Effector memory CD4-positive, alpha-beta T cell (primary cell): ENCODE measurements around the gene GOLGA6L25.
"Not testable (repeated sequence)": the region's sequence is repeated elsewhere in the genome, so short reads cannot be mapped to it uniquely, and the experiment has no call there.

Source experiments
- DNase-seq, 3 donors: peaks; one replicate each; pipeline ENCODE4 v3.0.0-alpha.2; 2020
- H3K27ac ChIP-seq: 2 replicates; pipeline ENCODE4 v1.7.0; 2013; ENCODE audit warnings: mild to moderate bottlenecking, low read length, moderate library complexity; ENCODE audit not compliant: insufficient read depth, poor library complexity, severe bottlenecking
- H3K27me3 ChIP-seq: replicated peaks from 2 replicates; pipeline ENCODE4 v1.7.0; 2013; ENCODE audit warnings: mild to moderate bottlenecking, low read length; ENCODE audit not compliant: insufficient read depth, control insufficient read depth, poor library complexity, severe bottlenecking
- H3K36me3 ChIP-seq: 2 replicates; pipeline ENCODE4 v1.7.0; 2013; ENCODE audit warnings: mild to moderate bottlenecking, low read length, moderate library complexity; ENCODE audit not compliant: control insufficient read depth, insufficient read depth
- H3K4me1 ChIP-seq: 2 replicates; pipeline ENCODE4 v1.7.0; 2013; ENCODE audit warnings: low read length, mild to moderate bottlenecking; ENCODE audit not compliant: control insufficient read depth, insufficient read depth, poor library complexity, severe bottlenecking
- H3K4me3 ChIP-seq: 2 replicates; pipeline ENCODE4 v1.7.0; 2013; ENCODE audit warnings: low read length, low read depth, mild to moderate bottlenecking; ENCODE audit not compliant: insufficient read depth, poor library complexity, severe bottlenecking
- H3K9me3 ChIP-seq: 2 replicates; pipeline ENCODE4 v1.7.0; 2013; ENCODE audit warnings: mild to moderate bottlenecking, low read length, moderate library complexity; ENCODE audit not compliant: control insufficient read depth

The GOLGA6L25 gene

DNA sequence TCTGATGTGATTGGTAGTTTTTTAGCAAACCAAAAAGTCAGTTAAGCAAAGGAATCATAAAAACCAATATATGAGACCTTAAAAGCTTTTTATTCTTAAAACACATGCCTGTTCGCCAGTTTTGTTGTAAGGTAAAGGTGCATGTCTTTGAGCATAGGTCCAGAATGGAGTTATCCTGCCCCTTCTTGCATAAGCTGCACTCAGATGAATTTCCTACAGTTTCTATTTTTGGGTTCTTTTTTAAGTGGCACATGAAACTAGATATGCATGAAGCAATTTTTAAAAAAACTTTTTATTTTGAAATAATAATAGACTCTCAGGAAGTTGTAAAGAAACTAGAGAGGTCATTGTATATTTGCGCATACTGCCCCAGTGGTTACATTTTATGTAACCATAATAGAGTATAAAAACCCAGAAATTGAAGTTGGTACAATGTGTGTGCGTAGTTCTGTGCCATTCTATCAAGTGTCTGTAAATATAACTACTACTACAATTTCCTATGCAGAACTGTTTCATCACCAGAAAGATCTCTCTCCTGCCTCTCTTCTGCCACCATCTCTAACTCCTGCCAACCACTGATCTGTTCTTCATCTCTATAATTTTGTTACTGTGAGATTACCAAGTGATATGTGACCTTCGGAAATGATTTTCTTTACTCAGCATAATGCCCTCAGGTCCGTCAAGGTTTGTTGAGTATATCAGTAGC, 40.2 kb downstream of the GOLGA6L25 start:
- not testable (repeated sequence) for H3K9me3 ChIP-seq, DNase-seq, H3K36me3 ChIP-seq, H3K4me1 ChIP-seq, H3K27me3 ChIP-seq, H3K4me3 ChIP-seq, H3K27ac ChIP-seq

DNA sequence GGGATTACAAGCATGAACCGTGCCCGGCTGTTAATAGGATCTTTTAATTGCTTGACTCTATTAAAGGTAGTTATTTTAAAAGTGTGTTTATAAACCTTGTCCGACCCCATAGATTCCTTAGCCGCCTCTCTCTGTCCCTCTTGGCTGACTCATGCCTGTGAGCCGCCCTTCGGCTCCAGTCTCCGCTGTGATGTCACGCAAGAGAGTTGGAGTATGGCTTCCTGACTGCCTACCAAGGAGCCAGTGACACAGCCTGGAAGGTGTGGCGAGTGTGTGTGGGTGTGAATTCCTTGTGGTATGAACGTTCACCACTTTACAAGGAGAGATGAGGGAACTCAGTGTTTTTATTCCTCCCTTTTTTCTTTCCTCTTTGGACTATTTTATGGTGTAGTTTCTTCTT, 44.1 kb downstream of the GOLGA6L25 start:
- not testable (repeated sequence) for H3K27ac ChIP-seq, DNase-seq, H3K27me3 ChIP-seq, H3K4me3 ChIP-seq, H3K36me3 ChIP-seq, H3K4me1 ChIP-seq, H3K9me3 ChIP-seq

DNA sequence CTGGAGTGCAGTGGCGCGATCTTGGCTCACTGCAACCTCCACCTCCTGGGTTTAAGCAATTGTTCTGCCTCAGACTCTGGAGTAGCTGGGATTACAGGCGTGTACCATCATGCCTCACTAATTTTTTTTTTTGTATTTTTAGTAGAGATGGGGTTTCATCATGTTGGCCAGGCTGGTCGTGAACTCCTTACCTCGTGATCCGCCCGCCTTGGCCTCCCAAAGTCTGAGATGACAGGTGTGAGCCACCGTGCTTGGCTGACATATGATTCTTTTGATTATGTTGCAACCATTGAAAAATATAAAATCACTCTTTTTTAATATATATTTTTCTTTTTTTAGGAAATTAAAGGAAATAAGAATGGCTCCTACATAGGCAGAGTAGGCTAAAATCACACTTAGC, 44.8 kb downstream of the GOLGA6L25 start:
- not testable (repeated sequence) for H3K4me1 ChIP-seq, H3K36me3 ChIP-seq, H3K27me3 ChIP-seq, DNase-seq, H3K4me3 ChIP-seq, H3K9me3 ChIP-seq, H3K27ac ChIP-seq

DNA sequence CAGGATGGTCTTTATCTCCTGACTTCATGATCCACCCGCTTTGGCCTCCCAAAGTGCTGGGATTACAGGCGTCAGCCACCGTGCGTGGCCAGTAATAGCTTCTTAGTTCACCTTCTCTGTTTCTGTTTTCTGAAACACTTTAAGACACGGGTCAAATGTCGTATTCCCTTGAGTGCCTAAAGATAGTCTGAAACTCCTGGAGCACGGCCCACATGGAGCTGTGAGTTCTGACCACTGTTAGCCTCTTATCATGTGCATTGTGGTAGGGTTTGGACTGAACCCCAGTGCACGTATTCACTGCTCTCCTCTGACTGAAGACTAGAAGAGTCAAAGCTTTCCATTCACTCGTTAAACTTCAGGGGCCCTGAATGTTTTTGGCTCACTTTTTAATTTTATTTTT, 48.8 kb downstream of the GOLGA6L25 start:
- H3K4me1 ChIP-seq, DNase-seq, H3K4me3 ChIP-seq, H3K27me3 ChIP-seq, H3K36me3 ChIP-seq, H3K27ac ChIP-seq, H3K9me3 ChIP-seq: not testable (repeated sequence)
